Right kidney (tissue), 1 donor: Measurements from ENCODE around the gene MACROD2.
"Not testable (repeated sequence)": the region's sequence is repeated elsewhere in the genome, so short reads cannot be mapped to it uniquely, and the experiment has no call there.

Experiments used
- DNase-seq: peaks from one replicate; pipeline ENCODE4 v3.0.0-alpha.2; 2016

Gene MACROD2

GRCh38 chr20:14260367-14260766, 265.1 kb downstream of the MACROD2 start:
- no peak for DNase-seq

GRCh38 chr20:14264869-14265268, 269.6 kb downstream of the MACROD2 start:
- no peak for DNase-seq

GRCh38 chr20:14266246-14266645, 270.9 kb downstream of the MACROD2 start:
- DNase-seq, result no peak

GRCh38 chr20:14270751-14271150, 275.4 kb downstream of the MACROD2 start:
- not testable (repeated sequence) for DNase-seq

GRCh38 chr20:14282140-14282539, 286.8 kb downstream of the MACROD2 start:
- DNase-seq, result no peak

- no peak for DNase-seq
Observed at GRCh38 chr20:14284443-14284842, 289.1 kb downstream of the MACROD2 start.

- no peak for DNase-seq
Observed at GRCh38 chr20:14288341-14289330, 293.3 kb downstream of the MACROD2 start.

- no peak for DNase-seq
Observed at GRCh38 chr20:14291502-14291901, 296.2 kb downstream of the MACROD2 start.

GRCh38 chr20:14295238-14295637, 299.9 kb downstream of the MACROD2 start:
- DNase-seq, result no peak

- no peak for DNase-seq
Observed at GRCh38 chr20:14295770-14296309, 300.5 kb downstream of the MACROD2 start.

- no peak for DNase-seq
Observed at GRCh38 chr20:14299831-14300230, 304.5 kb downstream of the MACROD2 start.

- DNase-seq, result no peak
Observed at GRCh38 chr20:14303106-14303505, 307.8 kb downstream of the MACROD2 start.

GRCh38 chr20:14303651-14304050, 308.3 kb downstream of the MACROD2 start:
- no peak for DNase-seq

GRCh38 chr20:14304472-14304871, 309.2 kb downstream of the MACROD2 start:
- DNase-seq, result no peak

- no peak for DNase-seq
Observed at GRCh38 chr20:14307956-14308355, 312.6 kb downstream of the MACROD2 start.

- DNase-seq, result no peak
Observed at GRCh38 chr20:14310977-14311627, 315.8 kb downstream of the MACROD2 start.

GRCh38 chr20:14312001-14312400, 316.7 kb downstream of the MACROD2 start:
- no peak for DNase-seq

- no peak for DNase-seq
Observed at GRCh38 chr20:14313341-14314020, 318.2 kb downstream of the MACROD2 start.

- no peak for DNase-seq
Observed at GRCh38 chr20:14319704-14320103, 324.4 kb downstream of the MACROD2 start.

- DNase-seq, result no peak
Observed at GRCh38 chr20:14331646-14332045, 336.3 kb downstream of the MACROD2 start.

GRCh38 chr20:14332866-14333265, 337.6 kb downstream of the MACROD2 start:
- DNase-seq, result no peak

GRCh38 chr20:14333721-14334120, 338.4 kb downstream of the MACROD2 start:
- DNase-seq, result peak; percentile 30
